Measurements from ENCODE around the gene PRDM16. TPM values are rescaled to one million over a fixed set of nuclear protein-coding genes. Genes with fewer than 3 reads are reported as not detected.

The PRDM16 gene
- total RNA-seq, 1 experiment from 2014 or later, result 22.3 TPM

GRCh38 chr1:3442331-3442730, 373.3 kb downstream of the PRDM16 start:
- no peaks in the 10 kb centered on the region for H3K9me3 ChIP-seq (ENCODE audit: control insufficient read depth, insufficient read depth, low read depth, low read length)
- H3K27ac ChIP-seq (ENCODE audit: low read length), result no peak overlapping the region
- ATAC-seq (no peak), DNase-seq (ENCODE audit: low read depth, low spot score) (no peak)
- H3K4me3 ChIP-seq (ENCODE audit: low read depth in 2 of 2, low read length in 2 of 2), result no peak overlapping the region
- ChIA-PET POLR2A (no interaction called here), CTCF (no interaction called here)
- no peaks in the 10 kb centered on the region; the same call in none of the 2 replicates for H3K27me3 ChIP-seq (ENCODE audit: control insufficient read depth, insufficient read depth, low read length)
- intact Hi-C loops (cut with micrococcal nuclease; ENCODE audit: unreplicated experiment) (no loop called here), in situ Hi-C loops (cut with HindIII; ENCODE audit: low pct_unique_long_range_greater_than_20kb, low sequenced_read_pairs) (no loop called here)
- TF ChIP-seq REST (IDR thresholded peaks at IDR 0.05; ENCODE audit: insufficient read depth in 1 of 2, low read depth in 2 of 2, low read length in 1 of 2), result no peak
- no peaks in the 10 kb centered on the region for H3K4me1 ChIP-seq (ENCODE audit: control insufficient read depth, insufficient read depth, low read length)
- no TSS peak for BruUV-seq (replicated peaks)
- H3K36me3 ChIP-seq (ENCODE audit: control insufficient read depth, insufficient read depth, low read length), result no peaks in the 10 kb centered on the region

DNA sequence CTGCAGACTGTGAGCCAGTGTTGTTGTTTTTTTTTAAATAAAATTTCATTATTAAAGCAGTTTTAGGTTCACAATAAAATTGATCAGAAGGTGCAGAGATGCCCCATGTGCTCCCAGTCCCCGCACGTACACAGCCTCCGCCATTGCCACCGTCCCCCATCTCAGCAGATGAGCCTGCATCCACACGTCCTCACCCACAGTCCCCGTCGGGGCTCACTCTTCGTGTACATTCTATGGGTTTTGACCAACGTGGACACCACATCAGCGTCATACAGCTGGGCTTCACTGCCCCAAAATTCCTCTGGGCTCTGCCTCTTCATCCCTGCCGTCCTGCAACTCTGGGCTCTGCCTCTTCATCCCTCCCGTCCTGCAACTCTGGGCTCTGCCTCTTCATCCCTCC, 373.9 kb downstream of the PRDM16 start:
- no peaks in the 10 kb centered on the region for H3K9me3 ChIP-seq (ENCODE audit: control insufficient read depth, insufficient read depth, low read depth, low read length)
- in situ Hi-C loops (cut with HindIII; ENCODE audit: low pct_unique_long_range_greater_than_20kb, low sequenced_read_pairs), result no loop called here
- H3K36me3 ChIP-seq (ENCODE audit: control insufficient read depth, insufficient read depth, low read length), result no peaks in the 10 kb centered on the region
- intact Hi-C loops (cut with micrococcal nuclease; ENCODE audit: unreplicated experiment), result no loop called here
- DNase-seq (ENCODE audit: low read depth, low spot score) (no peak), ATAC-seq (no peak)
- CTCF ChIA-PET, result no interaction called here
- BruUV-seq (replicated peaks), result no TSS peak
- H3K4me1 ChIP-seq (ENCODE audit: control insufficient read depth, insufficient read depth, low read length), result no peaks in the 10 kb centered on the region
- no peak overlapping the region for H3K4me3 ChIP-seq (ENCODE audit: low read depth in 2 of 2, low read length in 2 of 2)
- POLR2A ChIA-PET, result no interaction called here
- TF ChIP-seq CTCF (IDR thresholded peaks at IDR 0.05) (no peak), POLR2AphosphoS5 (IDR thresholded peaks at IDR 0.05; ENCODE audit: low read depth, low read length) (no peak), SIN3A (IDR thresholded peaks at IDR 0.05; ENCODE audit: borderline replicate concordance, insufficient read depth, low read depth, low read length) (no peak)
- H3K27me3 ChIP-seq (ENCODE audit: control insufficient read depth, insufficient read depth, low read length), result no peaks in the 10 kb centered on the region; the same call in none of the 2 replicates
- no peak overlapping the region for H3K27ac ChIP-seq (ENCODE audit: low read length)

DNA sequence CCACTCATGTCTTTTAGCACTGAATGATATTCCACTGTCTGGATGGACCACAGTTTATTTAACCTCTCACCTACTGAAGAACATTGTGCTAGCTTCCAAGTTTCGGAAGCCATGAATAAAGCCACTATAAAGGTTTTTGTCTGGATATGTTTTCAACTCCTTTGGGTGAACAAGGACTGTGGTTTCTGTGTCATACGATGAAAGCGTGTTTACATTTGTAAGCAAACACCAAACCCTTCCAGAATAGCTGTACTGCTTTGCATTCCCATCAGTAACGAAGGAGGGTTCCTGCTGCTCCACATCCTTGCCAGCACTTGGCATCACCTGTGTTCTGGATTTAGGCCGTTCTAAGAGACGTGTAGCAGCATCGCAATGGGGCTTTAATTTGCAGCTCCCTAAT, 374.8 kb downstream of the PRDM16 start:
- no TSS peak for BruUV-seq (replicated peaks)
- Histone ChIP-seq H3K27ac (ENCODE audit: low read length) (no peak overlapping the region), H3K4me1 (ENCODE audit: control insufficient read depth, insufficient read depth, low read length) (no peaks in the 10 kb centered on the region), H3K36me3 (ENCODE audit: control insufficient read depth, insufficient read depth, low read length) (no peaks in the 10 kb centered on the region), H3K4me3 (ENCODE audit: low read depth in 2 of 2, low read length in 2 of 2) (no peak overlapping the region), H3K27me3 (ENCODE audit: control insufficient read depth, insufficient read depth, low read length) (no peaks in the 10 kb centered on the region; the same call in none of the 2 replicates), H3K9me3 (ENCODE audit: control insufficient read depth, insufficient read depth, low read depth, low read length) (no peaks in the 10 kb centered on the region)
- ChIA-PET CTCF (interaction anchor here (0.9 kb wide), 1 partner anchor 9 kb away, joined by 4 read pairs; no protein-coding TSS in a partner anchor), POLR2A (no interaction called here)
- TF ChIP-seq TCF7L2 (IDR thresholded peaks at IDR 0.05; ENCODE audit: low read depth, low read length) (no peak), SIN3A (IDR thresholded peaks at IDR 0.05; ENCODE audit: borderline replicate concordance, insufficient read depth, low read depth, low read length) (no peak), POLR2AphosphoS5 (IDR thresholded peaks at IDR 0.05; ENCODE audit: low read depth, low read length) (no peak), CTCF (IDR thresholded peaks at IDR 0.05) (no peak), REST (IDR thresholded peaks at IDR 0.05; ENCODE audit: insufficient read depth in 1 of 2, low read depth in 2 of 2, low read length in 1 of 2) (no peak)
- in situ Hi-C loops (cut with HindIII; ENCODE audit: low pct_unique_long_range_greater_than_20kb, low sequenced_read_pairs), result no loop called here
- ATAC-seq, result no peak
- intact Hi-C loops (cut with micrococcal nuclease; ENCODE audit: unreplicated experiment), result no loop called here
- DNase-seq (ENCODE audit: low read depth, low spot score), result no peak
